Measurements from ENCODE around the gene APOC4.
"Not testable (repeated sequence)": the region's sequence is repeated elsewhere in the genome, so short reads cannot be mapped to it uniquely, and the experiment has no call there.

APOC4 gene

DNA sequence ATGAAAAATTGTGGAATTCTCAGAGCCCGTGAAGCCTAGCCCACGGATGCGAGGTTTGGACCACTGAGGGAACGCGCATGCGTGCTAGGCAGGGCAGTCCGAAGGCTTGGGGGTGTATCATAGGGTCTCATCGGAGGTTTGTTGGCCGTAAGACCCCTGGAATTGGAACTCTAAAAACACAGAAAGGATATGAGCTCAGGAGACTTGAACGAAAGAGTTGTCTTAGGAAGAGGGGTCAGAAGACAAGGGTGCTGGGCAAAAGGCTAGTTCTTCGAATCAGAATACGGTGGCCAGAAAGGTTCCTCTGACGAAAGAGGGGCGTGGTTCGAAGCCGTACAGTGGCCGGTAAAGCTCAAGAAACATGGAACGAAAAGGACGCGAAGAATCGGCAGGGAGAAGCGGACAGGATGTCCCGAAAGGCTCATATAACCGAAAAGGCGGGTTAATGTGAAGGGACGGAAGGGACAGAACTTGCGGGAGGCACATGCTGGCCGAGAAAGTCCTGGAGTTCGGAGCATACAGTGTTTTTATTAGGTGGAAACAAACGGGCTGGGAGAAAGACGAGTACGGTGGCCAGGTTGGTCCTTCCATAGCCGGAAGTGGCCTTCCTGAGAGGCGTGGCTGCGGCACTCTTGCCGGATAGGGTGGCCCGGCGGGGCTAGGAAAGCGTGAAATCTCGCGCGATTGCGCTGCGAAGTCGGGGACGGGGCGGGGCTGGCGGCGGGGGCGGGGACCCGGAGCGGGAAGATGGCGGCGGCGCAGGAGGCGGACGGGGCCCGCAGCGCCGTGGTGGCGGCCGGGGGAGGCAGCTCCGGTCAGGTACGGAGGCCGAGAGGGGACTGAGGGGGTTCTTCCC is 12.8 kb downstream of the APOC4 start, which contains the start of gene CLPTM1:
CLPTM1 (plus strand) TSS at position 732 of the 856 bp plus-strand sequence; CDS start at position 748, 16 bp downstream.
- DNase-seq, result peak; percentile 93 to 99 (median 96)
- intact Hi-C loops (cut with DNase I), result no loop called here

DNA sequence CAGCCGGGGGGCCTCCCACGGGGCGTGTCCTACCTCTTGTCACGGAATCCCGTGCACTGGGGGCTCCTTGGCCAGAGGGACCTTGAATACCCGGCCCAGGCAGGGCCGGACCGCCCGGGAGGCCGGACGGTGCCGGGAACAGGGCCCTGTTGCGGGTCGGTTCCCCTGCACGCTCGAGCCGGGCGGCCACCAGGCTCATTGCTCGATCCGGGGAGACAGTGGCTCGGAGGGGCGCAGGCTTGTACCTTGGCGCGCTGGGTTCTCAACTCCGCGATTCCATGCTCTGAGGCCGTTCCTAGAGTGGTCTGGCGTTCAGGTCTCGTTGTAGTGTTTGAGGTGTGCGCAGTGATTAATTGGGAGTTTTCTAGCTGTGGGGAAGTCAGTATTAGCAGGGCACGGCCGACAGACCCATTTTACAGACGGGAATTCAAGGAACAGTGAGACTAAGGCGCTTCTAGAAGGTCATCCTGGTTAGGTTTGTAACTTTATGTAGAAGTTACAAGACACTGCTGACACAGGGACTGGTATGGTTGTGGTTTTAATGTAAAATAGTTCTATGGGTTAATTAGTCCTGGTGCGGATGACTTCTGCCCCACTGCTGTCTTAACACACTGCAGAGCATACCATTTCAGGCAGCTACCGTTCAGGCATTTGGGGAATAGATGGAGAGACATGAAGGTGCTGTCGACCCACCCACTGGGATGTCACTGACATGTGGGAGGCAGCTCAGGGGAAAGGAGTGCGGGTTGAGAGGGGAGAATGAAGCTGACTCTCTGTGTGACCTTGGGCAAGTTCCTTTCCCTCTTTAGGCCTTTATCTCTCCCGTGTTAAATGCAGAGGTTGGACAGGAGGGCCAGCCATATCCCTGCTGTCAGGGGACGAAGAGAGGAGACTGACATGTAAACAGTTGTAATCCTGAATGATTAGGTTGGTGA is 13.7 kb downstream of the APOC4 start:
- intact Hi-C loops (cut with DNase I), result no loop called here
- DNase-seq, result no peak

DNA sequence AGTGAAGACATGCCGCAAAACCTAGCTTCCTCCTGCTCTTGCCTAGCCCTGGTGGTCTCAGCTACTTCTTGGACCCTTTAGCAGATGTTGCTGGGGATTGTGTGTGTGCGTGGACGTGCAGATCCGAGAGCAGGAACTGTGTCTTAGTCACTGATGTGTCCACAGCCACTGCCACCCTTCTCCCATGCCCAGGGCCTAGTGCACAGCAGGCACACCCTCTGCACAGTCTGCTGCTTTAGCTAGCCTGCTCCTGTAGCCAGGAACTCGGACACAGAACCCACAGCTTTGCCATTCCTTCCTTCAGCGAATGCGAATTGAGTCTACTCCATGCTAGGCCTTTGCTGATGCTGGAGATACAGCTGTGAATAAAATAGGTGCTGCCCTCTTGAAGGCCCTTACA is 15.5 kb downstream of the APOC4 start:
- no peak for DNase-seq
- intact Hi-C loops (cut with DNase I), result no loop called here

DNA sequence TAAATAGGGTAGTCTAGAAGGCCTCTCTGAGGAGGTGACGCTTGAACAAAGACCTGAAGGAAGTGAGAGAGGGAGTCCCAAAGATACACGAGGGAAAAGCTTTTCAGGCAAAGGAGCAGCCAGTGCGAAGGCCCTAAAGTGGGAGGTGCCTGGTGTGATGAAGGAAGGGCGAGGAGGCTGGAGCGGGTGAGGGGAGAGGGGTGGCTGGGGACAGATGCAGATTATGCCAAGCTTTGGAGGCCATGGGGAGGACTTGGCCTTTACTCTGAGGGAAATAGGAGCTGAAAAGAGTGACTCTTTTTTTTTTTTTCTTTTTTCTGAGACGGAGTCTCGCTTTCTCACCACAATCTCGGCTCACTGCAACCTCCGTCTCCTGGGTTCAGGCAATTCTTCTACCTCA is 16.1 kb downstream of the APOC4 start:
- no peak for DNase-seq
- intact Hi-C loops (cut with DNase I), result no loop called here

DNA sequence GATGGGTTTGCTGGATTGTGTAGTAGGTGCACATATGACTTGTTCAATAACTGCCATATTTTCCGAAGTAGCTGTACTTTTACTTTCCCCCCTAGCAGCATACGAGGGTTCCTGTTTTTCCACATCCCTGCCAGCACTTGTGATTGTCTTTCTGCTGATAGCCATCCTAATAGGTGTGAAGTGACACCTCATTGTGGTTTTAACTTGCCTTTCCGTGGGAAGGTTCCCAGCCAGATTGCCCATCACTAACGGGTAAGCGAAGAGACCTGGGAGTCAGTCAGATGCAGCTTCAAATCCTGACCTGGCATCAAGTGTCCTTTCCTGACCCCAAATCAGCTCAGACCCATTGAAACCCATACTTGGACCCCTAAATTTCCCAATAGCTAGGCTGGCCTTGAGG is 17.7 kb downstream of the APOC4 start:
- DNase-seq, result no peak
- intact Hi-C loops (cut with DNase I), result no loop called here

DNA sequence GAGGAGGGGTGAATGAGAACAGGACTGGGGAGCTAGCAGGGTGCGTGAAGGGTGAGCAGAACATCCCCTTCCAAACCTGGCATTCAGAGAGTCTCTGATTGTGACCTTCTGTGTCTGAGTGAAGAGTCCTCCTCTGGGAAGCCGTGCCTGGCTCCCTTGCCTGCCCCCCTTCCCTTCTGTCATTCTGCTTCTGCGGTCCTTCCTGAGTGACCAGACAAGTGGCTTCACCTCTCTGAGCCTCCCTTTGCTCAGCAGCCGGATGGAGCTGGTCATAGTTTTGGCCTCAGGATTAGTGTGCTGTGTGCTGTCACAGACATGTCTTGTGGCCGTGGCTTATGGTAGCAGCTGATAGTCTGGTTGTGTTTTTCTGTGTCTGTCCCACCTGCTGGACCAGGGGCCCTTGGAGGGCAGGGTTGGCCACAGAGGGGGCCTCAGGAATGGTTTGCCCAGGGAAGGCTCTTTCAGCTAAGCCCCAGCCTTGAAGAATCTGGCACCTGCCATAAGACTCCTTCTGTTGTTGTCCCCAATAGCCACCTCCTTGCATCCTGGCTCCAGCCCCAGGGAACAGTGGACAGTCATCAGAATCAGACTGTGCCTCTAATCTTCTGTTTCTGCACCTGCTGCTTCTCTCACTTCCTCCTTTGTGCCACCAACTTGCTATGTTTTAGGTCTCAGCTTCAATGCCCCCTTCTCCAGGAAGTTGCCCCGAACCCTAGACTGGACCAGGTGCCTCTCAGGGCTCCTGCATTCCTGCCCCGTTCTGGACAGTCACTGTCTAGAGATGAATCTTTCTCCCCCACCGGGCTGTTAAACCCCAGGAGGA is 19.1 kb downstream of the APOC4 start:
- intact Hi-C loops (cut with DNase I), result no loop called here
- DNase-seq, result no peak

DNA sequence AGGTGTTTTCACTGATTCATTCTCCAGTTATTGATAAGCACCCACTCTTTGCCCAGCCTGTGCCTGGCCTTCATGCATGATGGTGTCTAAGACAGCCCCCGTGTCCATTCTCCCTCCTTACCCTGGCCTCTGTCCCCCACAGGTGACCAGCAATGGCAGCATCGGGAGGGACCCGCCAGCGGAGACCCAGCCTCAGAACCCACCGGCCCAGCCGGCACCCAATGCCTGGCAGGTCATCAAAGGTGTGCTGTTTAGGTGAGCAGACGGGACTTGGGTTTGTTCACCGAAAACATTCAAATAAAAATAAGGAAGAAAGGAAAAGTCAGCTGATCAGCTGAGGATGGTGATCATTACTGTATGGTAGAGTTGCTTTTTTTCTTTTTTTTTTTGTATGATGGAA is 19.8 kb downstream of the APOC4 start:
- DNase-seq, result no peak
- intact Hi-C loops (cut with DNase I), result no loop called here

DNA sequence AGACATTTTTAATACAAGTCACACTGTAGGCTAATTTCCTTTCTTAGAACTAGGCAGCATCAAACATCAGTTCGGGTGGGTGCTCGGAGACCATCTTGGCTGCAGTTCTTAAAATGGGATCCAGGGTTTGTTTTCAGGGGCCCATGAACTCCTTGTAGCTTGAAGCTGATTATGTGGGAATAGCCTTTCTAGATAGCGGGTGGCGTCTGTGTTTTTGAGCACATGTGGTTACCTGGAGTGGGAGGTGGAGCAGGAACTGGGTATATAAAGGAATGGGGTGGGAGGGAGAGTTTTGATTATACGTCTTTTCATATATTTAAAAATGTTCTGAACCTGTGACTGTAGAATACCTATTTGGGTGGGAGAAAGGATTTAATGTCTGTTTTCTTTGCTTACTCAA is 26.1 kb downstream of the APOC4 start:
- no peak for DNase-seq
- intact Hi-C loops (cut with DNase I), result no loop called here

DNA sequence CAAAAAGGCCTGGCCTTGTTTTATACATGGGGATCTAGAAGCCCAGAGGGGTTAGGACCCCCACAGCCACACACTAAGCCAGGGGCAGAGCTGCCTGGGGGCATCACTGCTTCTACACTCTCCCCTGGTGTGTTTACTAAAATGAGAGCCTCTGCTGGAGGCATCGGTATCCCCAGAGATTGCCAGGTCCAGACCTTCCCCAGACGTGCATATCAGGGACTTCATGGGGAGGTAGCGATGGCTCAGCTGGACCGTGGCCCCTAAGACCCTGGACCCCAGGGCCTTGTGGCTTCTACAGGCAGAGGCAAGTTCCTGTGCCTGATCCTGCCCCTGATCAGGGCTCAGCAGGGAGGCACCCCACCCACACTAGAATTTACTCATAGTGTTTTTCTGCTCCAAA is 26.6 kb downstream of the APOC4 start:
- DNase-seq, result no peak
- intact Hi-C loops (cut with DNase I), result no loop called here

DNA sequence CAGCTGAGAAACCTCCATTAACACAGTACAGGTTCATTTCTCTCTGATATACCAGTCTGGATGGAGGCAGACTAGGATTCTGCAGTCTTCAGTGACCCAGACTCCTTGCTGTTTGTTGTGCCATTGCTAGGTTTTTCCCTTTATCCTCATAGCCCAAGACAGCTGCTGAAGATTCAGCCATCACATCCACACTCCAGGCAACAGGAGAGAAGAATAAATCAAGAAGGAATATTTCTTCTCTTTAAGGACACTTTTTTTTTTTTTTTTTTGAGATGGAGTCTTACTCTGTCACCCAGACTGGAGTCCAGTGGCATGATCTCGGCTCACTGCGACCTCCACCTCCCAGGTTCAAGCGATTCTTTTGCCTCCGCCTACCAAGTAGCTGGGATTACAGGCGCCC is 27.4 kb downstream of the APOC4 start:
- DNase-seq, result no peak
- intact Hi-C loops (cut with DNase I), result no loop called here

DNA sequence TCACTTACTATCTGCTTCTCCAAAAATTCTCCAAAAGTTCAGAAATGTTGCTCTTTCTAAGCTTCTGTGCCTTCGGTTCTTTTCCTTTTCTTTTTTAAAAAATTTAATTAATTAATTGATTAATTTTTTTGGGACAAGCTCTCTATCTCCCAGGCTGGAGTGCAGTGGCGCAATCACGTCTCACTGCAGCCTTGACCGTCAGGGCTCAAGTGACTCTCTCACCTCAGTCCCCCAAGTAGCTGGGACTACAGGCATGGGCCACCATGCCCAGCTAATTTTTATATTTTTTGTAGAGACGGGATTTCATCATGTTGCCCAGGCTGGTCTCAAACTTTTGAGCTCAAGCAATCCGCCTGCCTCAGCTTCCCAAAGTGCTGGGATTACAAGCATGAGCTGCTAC is 29.4 kb downstream of the APOC4 start:
- DNase-seq; intact Hi-C loops (cut with DNase I): not testable (repeated sequence)

DNA sequence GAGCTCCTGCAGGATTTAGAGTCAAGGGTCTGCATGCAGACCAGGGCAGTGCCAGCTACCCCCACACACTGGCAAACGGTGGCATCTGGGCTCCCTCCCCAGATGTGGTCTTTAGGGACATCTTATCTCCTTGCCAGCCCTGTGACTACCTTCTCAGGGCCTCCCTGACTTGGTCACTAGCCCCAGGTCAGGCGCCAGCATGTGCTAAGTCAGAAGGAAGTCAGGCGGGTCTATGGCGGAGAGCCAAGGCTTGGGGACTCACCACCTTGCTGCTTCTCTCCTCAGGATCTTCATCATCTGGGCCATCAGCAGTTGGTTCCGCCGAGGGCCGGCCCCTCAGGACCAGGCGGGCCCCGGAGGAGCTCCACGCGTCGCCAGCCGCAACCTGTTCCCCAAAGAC is 30.8 kb downstream of the APOC4 start:
- intact Hi-C loops (cut with DNase I), result no loop called here
- no peak for DNase-seq

DNA sequence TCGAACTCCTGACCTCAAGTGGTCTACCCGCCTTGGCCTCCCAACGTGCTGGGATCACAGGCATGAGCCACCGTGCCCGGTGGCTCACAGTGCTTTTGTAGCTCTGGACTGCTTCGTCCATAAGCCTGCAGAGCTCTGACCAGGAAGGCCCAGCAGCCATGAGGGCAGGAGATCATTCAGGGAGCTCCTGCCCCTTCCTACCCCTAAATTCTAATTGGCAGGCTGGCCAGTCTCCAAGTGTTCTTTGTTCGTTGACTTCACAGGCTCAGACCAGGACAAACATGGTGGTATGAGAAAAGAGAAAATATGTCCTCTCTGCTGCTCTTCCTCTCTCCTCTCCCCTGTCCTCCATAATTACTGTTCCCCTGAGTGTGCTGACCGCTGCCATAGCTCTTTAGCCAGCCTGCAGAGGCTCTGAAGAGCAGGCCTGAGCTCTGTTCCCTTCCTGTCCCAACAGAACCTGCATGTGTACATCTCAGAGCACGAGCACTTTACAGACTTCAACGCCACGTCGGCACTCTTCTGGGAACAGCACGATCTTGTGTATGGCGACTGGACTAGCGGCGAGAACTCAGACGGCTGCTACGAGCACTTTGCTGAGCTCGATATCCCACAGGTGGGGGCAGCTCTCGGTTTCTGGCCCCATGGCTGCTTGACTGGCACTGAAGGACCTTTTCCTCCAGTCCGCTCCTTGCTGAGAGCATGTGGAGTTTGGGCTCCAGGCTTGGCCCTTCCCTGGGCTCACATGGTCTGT is 32.1 kb downstream of the APOC4 start:
- intact Hi-C loops (cut with DNase I), result no loop called here
- no peak for DNase-seq

DNA sequence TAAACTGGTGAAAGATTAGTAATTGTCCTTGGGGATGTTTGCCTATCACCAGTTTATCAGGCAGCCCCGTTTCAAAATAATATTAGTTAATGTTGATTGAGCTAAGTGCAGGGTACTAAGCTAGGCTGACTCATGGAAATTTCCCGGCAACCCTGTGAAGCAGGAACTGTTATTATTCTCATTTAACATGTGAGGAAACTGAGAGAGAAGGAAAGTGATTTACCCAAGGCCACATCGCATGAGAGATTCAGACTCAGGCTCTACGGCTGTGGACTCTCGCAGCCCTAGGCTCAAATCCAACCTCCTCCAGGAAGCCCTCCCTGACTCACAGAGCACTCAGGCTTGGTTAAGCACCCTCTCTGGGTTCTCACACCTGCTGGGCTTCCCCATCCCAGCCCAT is 32.8 kb downstream of the APOC4 start:
- intact Hi-C loops (cut with DNase I), result no loop called here
- DNase-seq, result no peak

DNA sequence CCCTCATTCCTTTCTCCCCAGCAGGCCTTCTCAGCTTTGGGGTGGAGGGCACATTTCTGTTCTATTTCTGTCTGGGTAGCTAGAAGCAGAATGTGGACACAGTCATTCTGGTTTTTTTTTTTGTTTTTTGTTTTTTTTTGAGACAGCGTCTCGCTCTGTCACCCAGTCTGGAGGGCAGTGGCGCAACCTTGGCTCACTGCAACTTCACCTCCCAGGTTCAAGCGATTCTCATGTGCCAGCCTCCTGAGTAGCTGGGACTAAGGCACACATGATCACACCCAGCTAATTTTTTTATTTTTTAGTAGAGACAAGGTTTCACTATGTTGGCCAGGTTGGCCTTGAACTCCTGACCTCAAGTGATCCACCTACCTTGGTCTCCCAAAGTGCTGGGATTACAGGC is 33.4 kb downstream of the APOC4 start:
- DNase-seq, result no peak
- intact Hi-C loops (cut with DNase I), result no loop called here

DNA sequence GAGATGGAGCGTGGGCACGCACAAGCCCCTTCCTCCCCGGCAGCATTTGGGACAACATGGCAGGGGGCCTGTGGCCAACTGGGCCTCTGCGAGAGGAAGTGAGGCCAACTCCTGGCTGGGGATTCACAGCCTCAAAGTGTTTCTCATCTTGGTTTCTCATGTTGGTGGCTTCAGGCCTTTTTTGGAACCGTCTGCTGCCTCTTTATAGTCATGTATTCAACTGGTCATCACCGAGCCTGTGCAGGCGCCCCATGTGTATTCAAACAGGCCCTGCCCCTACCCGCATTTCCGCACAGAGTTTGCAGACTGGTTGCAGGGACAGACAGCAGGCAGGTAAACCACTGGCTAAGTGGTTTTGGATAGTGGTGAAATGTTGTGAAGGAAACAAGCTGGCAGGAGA is 42.0 kb downstream of the APOC4 start:
- intact Hi-C loops (cut with DNase I), result no loop called here
- DNase-seq, result no peak

DNA sequence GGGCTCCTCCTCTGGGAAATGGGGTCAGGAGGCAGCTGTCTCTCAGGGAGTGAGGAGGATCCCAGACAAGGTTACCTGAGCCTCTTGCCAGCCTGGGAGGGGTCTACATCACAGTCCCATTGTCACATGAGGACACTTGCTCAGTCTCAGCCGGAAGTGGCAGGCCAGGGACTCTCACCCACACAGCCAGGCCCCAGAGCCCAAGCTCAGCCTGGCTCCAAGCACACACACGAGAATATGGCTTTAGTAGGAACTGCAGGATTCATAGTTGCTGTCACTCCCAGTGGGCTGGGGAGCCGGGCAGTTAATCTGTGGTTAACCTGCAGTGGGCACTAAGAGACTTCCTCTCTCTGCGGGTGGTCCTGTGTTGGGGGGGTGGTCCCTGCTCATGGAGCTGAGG is 43.4 kb downstream of the APOC4 start:
- no peak for DNase-seq

DNA sequence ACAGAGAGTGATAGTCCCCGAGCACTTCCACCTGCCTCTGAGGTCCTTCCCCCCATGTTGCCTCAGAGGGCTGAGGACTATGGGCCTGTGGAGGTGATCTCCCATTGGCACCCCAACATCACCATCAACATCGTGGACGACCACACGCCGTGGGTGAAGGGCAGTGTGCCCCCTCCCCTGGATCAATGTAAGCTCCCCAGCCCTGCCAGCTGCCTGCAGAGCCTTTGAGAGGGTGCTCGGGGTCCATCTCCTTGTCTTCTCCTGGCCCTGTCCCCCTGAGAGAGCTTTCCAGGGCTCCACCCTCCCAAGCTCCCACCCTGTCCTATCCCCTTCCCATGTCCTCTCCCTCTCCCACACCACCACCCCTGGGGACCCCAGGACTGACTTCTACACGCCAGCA is 44.4 kb downstream of the APOC4 start:
- intact Hi-C loops (cut with DNase I), result no loop called here
- DNase-seq, result no peak

More for the DNA sequence above, 43.4 kb downstream of the APOC4 start:
- intact Hi-C loops (cut with DNase I), result no loop called here

DNA sequence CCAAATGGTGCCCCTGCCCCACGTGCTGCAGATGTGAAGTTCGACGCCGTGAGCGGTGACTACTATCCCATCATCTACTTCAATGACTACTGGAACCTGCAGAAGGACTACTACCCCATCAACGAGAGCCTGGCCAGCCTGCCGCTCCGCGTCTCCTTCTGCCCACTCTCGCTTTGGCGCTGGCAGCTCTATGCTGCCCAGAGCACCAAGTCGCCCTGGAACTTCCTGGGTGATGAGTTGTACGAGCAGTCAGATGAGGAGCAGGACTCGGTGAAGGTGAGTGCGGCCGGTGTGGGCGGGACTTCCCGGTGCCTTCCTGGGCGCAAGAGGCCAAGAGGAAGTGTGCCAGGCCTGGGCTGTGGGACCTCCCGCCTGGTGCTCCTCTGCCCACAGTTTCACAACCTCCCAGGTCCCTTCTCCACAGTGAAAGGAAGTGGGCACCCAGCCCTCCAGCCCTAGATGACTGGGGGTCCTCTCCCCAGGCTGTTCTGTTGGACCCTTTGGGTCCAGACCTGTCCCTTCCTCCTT is 45.2 kb downstream of the APOC4 start:
- intact Hi-C loops (cut with DNase I), result no loop called here
- no peak for DNase-seq

DNA sequence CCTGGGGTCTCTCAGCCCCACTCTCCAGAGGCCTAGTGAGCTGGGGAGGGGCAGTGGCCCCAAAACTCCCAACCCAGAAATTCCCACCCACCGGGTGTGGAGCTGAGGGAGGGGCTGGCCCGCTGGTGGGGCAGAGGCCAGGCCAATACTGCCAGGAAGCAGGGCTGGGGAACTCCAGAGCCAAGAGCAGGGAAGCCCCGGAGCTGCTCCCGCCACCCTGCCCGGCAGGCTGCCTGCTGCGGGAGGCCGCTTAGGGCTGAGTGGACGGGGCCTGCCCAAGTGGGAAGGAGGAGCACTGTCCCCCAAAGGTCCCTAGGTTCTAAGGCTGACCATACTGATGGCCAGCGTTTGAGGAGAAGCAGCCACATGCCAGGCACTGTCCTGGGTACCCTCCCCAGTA is 46.2 kb downstream of the APOC4 start:
- no peak for DNase-seq
- intact Hi-C loops (cut with DNase I), result no loop called here

Data from posterior cingulate gyrus (tissue), 11 donors.